Suprapubic skin (tissue), 4 donors: ENCODE data around the gene SFSWAP. TPM values are rescaled to one million over a fixed set of nuclear protein-coding genes. Genes with fewer than 3 reads are reported as not detected.

Experiments
- DNase-seq, 2 donors: peaks; one replicate each; pipeline ENCODE4 v3.0.0-alpha.2; 2019; ENCODE audit warnings: low spot score in 2 of 2
- H3K27ac ChIP-seq: fragments of 200-600 bp; sonication (generic); one replicate; pipeline ENCODE4 v1.5.1; 2019
- H3K27me3 ChIP-seq: fragments of 200-600 bp; sonication (generic); one replicate; pipeline ENCODE4 v1.5.1; 2019
- H3K36me3 ChIP-seq: fragments of 200-600 bp; sonication (generic); one replicate; pipeline ENCODE4 v1.5.1; 2019
- H3K4me1 ChIP-seq: fragments of 200-600 bp; sonication (generic); one replicate; pipeline ENCODE4 v1.5.1; 2019
- H3K4me3 ChIP-seq: fragments of 200-600 bp; sonication (generic); one replicate; pipeline ENCODE4 v1.5.1; 2019; ENCODE audit warnings: mild to moderate bottlenecking
- H3K9me3 ChIP-seq: fragments of 200-600 bp; sonication (generic); one replicate; pipeline ENCODE4 v1.5.1; 2019
- CTCF ChIP-seq, 2 donors: fragments of 200-600 bp in 1 of 2; fragments of 450-650 bp in 1 of 2; sonication (generic) in 1 of 2; IDR thresholded peaks; one replicate each; pipeline ENCODE4 v1.5.1; 2016 to 2019; ENCODE audit warnings: antibody characterized with exemption in 2 of 2, mild to moderate bottlenecking in 1 of 2, moderate library complexity in 1 of 2
- EP300 ChIP-seq: sonication (generic); formaldehyde crosslinking; IDR thresholded peaks from one replicate; pipeline ENCODE4 v1.6.1; 2017; ENCODE audit warnings: antibody characterized with exemption
- POLR2A ChIP-seq, 2 donors: fragments of 450-650 bp; IDR thresholded peaks; one replicate each; pipeline ENCODE4 v1.6.1; 2017; ENCODE audit warnings: antibody characterized with exemption in 2 of 2, mild to moderate bottlenecking in 2 of 2, moderate library complexity in 2 of 2
- POLR2AphosphoS5 ChIP-seq, 3 donors: sonication (generic); formaldehyde crosslinking; IDR thresholded peaks; one replicate each; pipeline ENCODE4 v1.6.1; 2017; ENCODE audit warnings: antibody characterized with exemption in 3 of 3
- WGBS: methylation state at CpG from one replicate; pipeline ENCODE4 v1.1.5; 2018; 5-methylcytosine and 5-hydroxymethylcytosine counted together
- total RNA-seq, 4 donors: library from RNA; depleted of rRNA; stranded (reverse); fragments of >200 nt; gene quantifications; one replicate each; pipeline ENCODE4 v1.1.0, GENCODE V29; 2016

SFSWAP gene
- total RNA-seq, 4 donors from 2014 or later, result 41.3 to 107 (median 49.9) TPM

- H3K27me3 ChIP-seq, result no peaks in the 10 kb centered on the region
- H3K4me3 ChIP-seq, result no peak overlapping the region
- DNase-seq, result no peak
- TF ChIP-seq POLR2A (IDR thresholded peaks at IDR 0.05), result no peak
- no peak for TF ChIP-seq EP300
- TF ChIP-seq CTCF (IDR thresholded peaks at IDR 0.05), result no peak
- TF ChIP-seq POLR2AphosphoS5 (IDR thresholded peaks at IDR 0.05), result no peak
- no peak overlapping the region for H3K27ac ChIP-seq
- H3K4me1 ChIP-seq, result peaks cover 20% of the 10 kb centered on the region
- WGBS, result 90% methylated on average over 14 of the region's 29 CpGs
- H3K36me3 ChIP-seq, result peaks cover 58% of the 10 kb centered on the region
- H3K9me3 ChIP-seq, result no peaks in the 10 kb centered on the region
Measured at GRCh38 chr12:131799828-131800593, 89.1 kb downstream of the SFSWAP start.

GRCh38 chr12:131800594-131801135 lies 89.8 kb downstream of the SFSWAP start:
- peaks cover 58% of the 10 kb centered on the region for H3K36me3 ChIP-seq
- H3K27me3 ChIP-seq, result no peaks in the 10 kb centered on the region
- H3K27ac ChIP-seq, result no peak overlapping the region
- 88% methylated on average over 19 of the region's 20 CpGs for WGBS
- H3K4me1 ChIP-seq, result peaks cover 13% of the 10 kb centered on the region
- H3K9me3 ChIP-seq, result no peaks in the 10 kb centered on the region
- no peak overlapping the region for H3K4me3 ChIP-seq
- no peak for DNase-seq
- TF ChIP-seq POLR2AphosphoS5 (IDR thresholded peaks at IDR 0.05), result no peak
- TF ChIP-seq CTCF (IDR thresholded peaks at IDR 0.05), result no peak
- TF ChIP-seq POLR2A (IDR thresholded peaks at IDR 0.05), result no peak
- no peak for TF ChIP-seq EP300

- H3K36me3 ChIP-seq, result peaks cover 54% of the 10 kb centered on the region
- TF ChIP-seq POLR2AphosphoS5 (IDR thresholded peaks at IDR 0.05) (no peak), POLR2A (IDR thresholded peaks at IDR 0.05) (no peak), EP300 (no peak), CTCF (IDR thresholded peaks at IDR 0.05) (no peak)
- 65% methylated on average over 31 of the region's 35 CpGs for WGBS
Measured at GRCh38 chr12:131801254-131801866, 90.5 kb downstream of the SFSWAP start.

GRCh38 chr12:131803961-131804521 lies 93.2 kb downstream of the SFSWAP start:
- TF ChIP-seq EP300 (no peak), CTCF (IDR thresholded peaks at IDR 0.05) (no peak), POLR2AphosphoS5 (IDR thresholded peaks at IDR 0.05) (no peak), POLR2A (IDR thresholded peaks at IDR 0.05) (no peak)
- Histone ChIP-seq H3K9me3 (no peaks in the 10 kb centered on the region), H3K4me1 (peaks cover 10% of the 10 kb centered on the region), H3K27ac (no peak overlapping the region), H3K4me3 (no peak overlapping the region), H3K36me3 (peaks cover 29% of the 10 kb centered on the region), H3K27me3 (no peaks in the 10 kb centered on the region)
- no peak for DNase-seq
- WGBS, result 9% methylated on average over 11 of the region's 11 CpGs

More at GRCh38 chr12:131801254-131801866, 90.5 kb downstream of the SFSWAP start:
- Histone ChIP-seq H3K9me3 (no peaks in the 10 kb centered on the region), H3K27me3 (no peaks in the 10 kb centered on the region), H3K4me3 (no peak overlapping the region), H3K27ac (no peak overlapping the region), H3K4me1 (peaks cover 10% of the 10 kb centered on the region)
- DNase-seq, result no peak

- 77% methylated on average over 5 of the region's 5 CpGs for WGBS
- peaks cover 10% of the 10 kb centered on the region for H3K4me1 ChIP-seq
Measured at GRCh38 chr12:131805421-131805820, 94.5 kb downstream of the SFSWAP start.

More at GRCh38 chr12:131805421-131805820, 94.5 kb downstream of the SFSWAP start:
- TF ChIP-seq CTCF (IDR thresholded peaks at IDR 0.05) (no peak), EP300 (no peak), POLR2A (IDR thresholded peaks at IDR 0.05) (no peak), POLR2AphosphoS5 (IDR thresholded peaks at IDR 0.05) (no peak)
- no peak overlapping the region for H3K4me3 ChIP-seq
- no peak overlapping the region for H3K27ac ChIP-seq
- DNase-seq, result no peak
- H3K27me3 ChIP-seq, result no peaks in the 10 kb centered on the region
- peaks cover 15% of the 10 kb centered on the region for H3K36me3 ChIP-seq
- H3K9me3 ChIP-seq, result no peaks in the 10 kb centered on the region
